ENCODE data around the gene MAP3K14.

DNA sequence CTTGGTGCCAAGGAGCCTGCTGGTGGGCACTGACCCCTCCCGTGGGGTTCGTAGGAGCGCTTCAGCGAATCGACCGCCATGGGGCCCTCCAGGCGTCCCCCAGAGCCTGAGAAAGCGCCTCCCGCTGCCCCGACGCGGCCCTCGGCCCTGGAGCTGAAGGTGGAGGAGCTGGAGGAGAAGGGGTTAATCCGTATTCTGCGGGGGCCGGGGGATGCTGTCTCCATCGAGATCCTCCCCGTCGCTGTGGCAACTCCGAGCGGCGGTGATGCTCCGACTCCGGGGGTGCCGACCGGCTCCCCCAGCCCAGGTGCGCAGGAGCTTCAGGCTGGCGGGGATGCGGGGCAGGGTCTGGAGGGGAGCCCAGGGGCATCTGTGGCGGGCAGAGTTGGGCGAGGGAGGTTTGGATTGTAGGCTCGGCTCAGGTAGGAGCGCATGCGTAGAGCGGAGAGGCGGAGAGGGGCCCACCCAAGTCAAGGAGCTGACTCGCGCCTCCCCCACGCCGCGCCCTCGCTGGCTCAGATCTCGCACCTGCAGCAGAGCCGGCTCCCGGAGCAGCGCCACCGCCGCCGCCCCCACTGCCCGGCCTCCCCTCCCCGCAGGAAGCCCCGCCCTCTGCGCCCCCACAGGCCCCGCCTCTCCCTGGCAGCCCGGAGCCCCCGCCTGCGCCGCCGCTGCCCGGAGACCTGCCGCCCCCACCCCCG is 75.3 kb downstream of the MAP3K14 start:
- TF ChIP-seq EZH2phosphoT487 (IDR thresholded peaks at IDR 0.05; ENCODE audit: low read length), result no peak
- TF ChIP-seq, protein P1, sequence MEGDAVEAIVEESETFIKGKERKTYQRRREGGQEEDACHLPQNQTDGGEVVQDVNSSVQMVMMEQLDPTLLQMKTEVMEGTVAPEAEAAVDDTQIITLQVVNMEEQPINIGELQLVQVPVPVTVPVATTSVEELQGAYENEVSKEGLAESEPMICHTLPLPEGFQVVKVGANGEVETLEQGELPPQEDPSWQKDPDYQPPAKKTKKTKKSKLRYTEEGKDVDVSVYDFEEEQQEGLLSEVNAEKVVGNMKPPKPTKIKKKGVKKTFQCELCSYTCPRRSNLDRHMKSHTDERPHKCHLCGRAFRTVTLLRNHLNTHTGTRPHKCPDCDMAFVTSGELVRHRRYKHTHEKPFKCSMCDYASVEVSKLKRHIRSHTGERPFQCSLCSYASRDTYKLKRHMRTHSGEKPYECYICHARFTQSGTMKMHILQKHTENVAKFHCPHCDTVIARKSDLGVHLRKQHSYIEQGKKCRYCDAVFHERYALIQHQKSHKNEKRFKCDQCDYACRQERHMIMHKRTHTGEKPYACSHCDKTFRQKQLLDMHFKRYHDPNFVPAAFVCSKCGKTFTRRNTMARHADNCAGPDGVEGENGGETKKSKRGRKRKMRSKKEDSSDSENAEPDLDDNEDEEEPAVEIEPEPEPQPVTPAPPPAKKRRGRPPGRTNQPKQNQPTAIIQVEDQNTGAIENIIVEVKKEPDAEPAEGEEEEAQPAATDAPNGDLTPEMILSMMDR (IDR thresholded peaks at IDR 0.05; ENCODE audit: low read length), result no peak
- no peak for TF ChIP-seq EZH2 (optimal IDR thresholded peaks at IDR 0.05; ENCODE audit: low read depth, low read length)

Measured in MM.1S (cell line).